ENCODE results near the gene ESYT2. TPM values are rescaled to one million over a fixed set of nuclear protein-coding genes. Genes with fewer than 3 reads are reported as not detected.
A peak's percentile ranks its signal among the peaks of the same experiment; 100 is the strongest.

Gene ESYT2
- total and polyA plus RNA-seq, 9 of the 15 experiments (the other 6 are each of a cell fraction or from before 2014, with no cell fraction given) = 5.8 to 86.9 (median 64.7) TPM

DNA sequence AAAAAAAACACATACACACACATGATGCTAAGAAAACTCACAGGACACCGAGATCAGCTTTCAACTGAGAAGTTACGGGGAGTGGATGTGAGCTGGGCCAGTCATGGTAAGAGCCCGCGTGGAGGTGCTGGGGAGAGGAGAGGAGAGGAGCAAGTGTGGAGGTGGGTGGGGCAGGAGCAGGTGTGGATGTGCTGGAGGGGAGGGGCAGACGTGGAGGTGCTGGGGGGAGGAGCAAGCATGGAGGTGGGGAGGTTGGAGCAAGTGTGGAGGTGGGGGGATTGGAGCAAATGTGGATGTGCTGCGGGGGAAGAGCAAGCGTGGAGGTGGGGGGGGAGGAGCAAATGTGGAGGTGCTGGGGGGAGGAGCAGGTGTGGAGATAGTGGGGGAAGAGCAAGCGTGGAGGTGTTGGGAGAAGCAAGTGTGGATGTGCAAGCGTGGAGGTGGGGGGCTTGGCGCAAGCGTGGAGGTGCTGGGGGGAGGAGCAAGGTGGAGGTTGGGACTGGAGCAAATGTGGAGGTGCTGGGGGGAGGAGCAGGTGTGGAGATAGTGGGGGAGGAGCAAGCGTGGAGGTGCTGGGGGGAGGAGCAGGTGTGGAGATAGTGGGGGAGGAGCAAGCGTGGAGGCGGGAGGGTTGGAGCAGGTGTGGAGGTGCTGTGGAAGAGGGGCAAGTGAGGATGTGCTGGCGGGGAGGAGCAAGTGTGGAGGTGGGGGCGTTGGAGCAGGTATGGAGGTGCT, 100.2 kb downstream of the ESYT2 start:
- no peaks in the 10 kb centered on the region for H3K9me1 ChIP-seq (ENCODE audit: control insufficient read depth, insufficient read depth, low read length)
- no peak overlapping the region for H2AFZ ChIP-seq (ENCODE audit: low read depth, low read length)
- TF ChIP-seq, protein P1, sequence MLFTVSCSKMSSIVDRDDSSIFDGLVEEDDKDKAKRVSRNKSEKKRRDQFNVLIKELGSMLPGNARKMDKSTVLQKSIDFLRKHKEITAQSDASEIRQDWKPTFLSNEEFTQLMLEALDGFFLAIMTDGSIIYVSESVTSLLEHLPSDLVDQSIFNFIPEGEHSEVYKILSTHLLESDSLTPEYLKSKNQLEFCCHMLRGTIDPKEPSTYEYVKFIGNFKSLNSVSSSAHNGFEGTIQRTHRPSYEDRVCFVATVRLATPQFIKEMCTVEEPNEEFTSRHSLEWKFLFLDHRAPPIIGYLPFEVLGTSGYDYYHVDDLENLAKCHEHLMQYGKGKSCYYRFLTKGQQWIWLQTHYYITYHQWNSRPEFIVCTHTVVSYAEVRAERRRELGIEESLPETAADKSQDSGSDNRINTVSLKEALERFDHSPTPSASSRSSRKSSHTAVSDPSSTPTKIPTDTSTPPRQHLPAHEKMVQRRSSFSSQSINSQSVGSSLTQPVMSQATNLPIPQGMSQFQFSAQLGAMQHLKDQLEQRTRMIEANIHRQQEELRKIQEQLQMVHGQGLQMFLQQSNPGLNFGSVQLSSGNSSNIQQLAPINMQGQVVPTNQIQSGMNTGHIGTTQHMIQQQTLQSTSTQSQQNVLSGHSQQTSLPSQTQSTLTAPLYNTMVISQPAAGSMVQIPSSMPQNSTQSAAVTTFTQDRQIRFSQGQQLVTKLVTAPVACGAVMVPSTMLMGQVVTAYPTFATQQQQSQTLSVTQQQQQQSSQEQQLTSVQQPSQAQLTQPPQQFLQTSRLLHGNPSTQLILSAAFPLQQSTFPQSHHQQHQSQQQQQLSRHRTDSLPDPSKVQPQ (CRISPR knock-in tag; IDR thresholded peaks at IDR 0.05; ENCODE audit: borderline replicate concordance) = no peak
- TF ChIP-seq STAT5B (CRISPR knock-in tag; IDR thresholded peaks at IDR 0.05) (no peak), POLR2G (IDR thresholded peaks at IDR 0.05; ENCODE audit: low read depth, low read length) (peak; percentile 55; the same call in 1 of the 2 replicates), PHB2 (IDR thresholded peaks at IDR 0.05; ENCODE audit: low read depth) (no peak), TSC22D4 (tag; IDR thresholded peaks at IDR 0.05) (no peak), NCOA4 (IDR thresholded peaks at IDR 0.05; ENCODE audit: partially characterized antibody) (no peak), TCF3 (CRISPR knock-in tag; IDR thresholded peaks at IDR 0.05) (no peak)
- TF ChIP-seq, protein P2, sequence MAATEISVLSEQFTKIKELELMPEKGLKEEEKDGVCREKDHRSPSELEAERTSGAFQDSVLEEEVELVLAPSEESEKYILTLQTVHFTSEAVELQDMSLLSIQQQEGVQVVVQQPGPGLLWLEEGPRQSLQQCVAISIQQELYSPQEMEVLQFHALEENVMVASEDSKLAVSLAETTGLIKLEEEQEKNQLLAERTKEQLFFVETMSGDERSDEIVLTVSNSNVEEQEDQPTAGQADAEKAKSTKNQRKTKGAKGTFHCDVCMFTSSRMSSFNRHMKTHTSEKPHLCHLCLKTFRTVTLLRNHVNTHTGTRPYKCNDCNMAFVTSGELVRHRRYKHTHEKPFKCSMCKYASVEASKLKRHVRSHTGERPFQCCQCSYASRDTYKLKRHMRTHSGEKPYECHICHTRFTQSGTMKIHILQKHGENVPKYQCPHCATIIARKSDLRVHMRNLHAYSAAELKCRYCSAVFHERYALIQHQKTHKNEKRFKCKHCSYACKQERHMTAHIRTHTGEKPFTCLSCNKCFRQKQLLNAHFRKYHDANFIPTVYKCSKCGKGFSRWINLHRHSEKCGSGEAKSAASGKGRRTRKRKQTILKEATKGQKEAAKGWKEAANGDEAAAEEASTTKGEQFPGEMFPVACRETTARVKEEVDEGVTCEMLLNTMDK (IDR thresholded peaks at IDR 0.05; ENCODE audit: borderline replicate concordance, insufficient read depth, low read depth, low read length, poor library complexity, severe bottlenecking) = no peak
- DNase-seq (ENCODE audit: extremely low read depth in 1 of 4, low spot score in 3 of 4) = peak in 1 of 4 experiments; percentile 52
- ATAC-seq = no peak
- POLR2A ChIA-PET = interaction anchor here (0.5 to 2.8 kb wide), 3 partner anchors 11 to 144 kb away, joined by 3 to 14 read pairs (median 4); no protein-coding TSS in a partner anchor
- no peaks in the 10 kb centered on the region for H3K79me2 ChIP-seq (ENCODE audit: control insufficient read depth, insufficient read depth, low read length)
- H3K4me3 ChIP-seq = no peak overlapping the region
- peaks cover 37% of the 10 kb centered on the region for H3K36me3 ChIP-seq (ENCODE audit: control insufficient read depth, insufficient read depth, low read length)
- CTCF ChIA-PET (ENCODE audit: low intra/inter-chr PET ratio) = no interaction called here
- H3K27me3 ChIP-seq (ENCODE audit: control insufficient read depth in 2 of 2, insufficient read depth in 2 of 2, low read length in 2 of 2) = no peaks in the 10 kb centered on the region
- H3K4me1 ChIP-seq (replicated peaks in 1 of 2; ENCODE audit: control insufficient read depth in 2 of 2, insufficient read depth in 2 of 2, low read length in 2 of 2) = peaks cover 5 to 10% of the 10 kb centered on the region in 2 experiments; a peak in 4 of 5 replicates
- no peak overlapping the region for H3K4me2 ChIP-seq (ENCODE audit: insufficient read depth, low read length)
- intact Hi-C loops (cut with micrococcal nuclease) (no loop called here), in situ Hi-C loops (cut with MboI) (no loop called here)
- 64% methylated on average over 12 of the region's 16 CpGs for WGBS (ENCODE audit: insufficient coverage, low coverage, missing lambda C conversion rate)
- H3K27ac ChIP-seq (ENCODE audit: extremely low read depth, low read depth, low read length) = no peak overlapping the region
- no peaks in the 10 kb centered on the region for H3K9me3 ChIP-seq (replicated peaks; ENCODE audit: control insufficient read depth, insufficient read depth, low read depth, low read length)
- no peak for FAIRE-seq
- H4K20me1 ChIP-seq (replicated peaks; ENCODE audit: control insufficient read depth, insufficient read depth, low read length) = no peaks in the 10 kb centered on the region
- BruUV-seq (replicated peaks) = no TSS peak
- H3K9ac ChIP-seq (ENCODE audit: insufficient read depth in 1 of 2, low read depth in 2 of 2, low read length in 2 of 2) = peak overlapping the region in 1 of 2 experiments; percentile 7; a peak in 1 of 4 replicates

Data from K562 (cell line).